ENCODE results near the gene VEPH1.

DNA sequence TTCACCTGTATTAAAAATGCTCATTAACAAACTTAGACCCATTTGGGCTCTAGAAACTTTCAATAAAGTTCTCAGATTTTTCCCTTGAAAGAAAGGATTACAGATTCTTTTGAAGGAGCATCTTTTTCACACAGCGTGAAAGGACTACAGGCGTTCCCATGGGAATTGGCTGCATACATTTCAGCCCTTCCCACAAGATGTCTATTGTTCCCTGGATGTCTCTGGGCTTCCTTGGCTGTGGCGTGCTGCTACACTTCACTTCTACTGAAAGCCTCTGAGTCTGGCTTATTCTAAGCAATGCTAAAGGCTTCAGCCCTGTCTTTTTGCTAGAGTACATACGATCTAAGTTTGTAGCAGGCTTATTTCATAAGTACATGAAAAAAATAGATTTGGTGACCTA is 1.4 kb downstream of the VEPH1 start:
- TF ChIP-seq PHF20 (IDR thresholded peaks at IDR 0.05; ENCODE audit: partially characterized antibody) (no peak), MAFK (IDR thresholded peaks at IDR 0.05; ENCODE audit: low read length) (no peak), NR1H2 (CRISPR knock-in tag; IDR thresholded peaks at IDR 0.05) (no peak), POLR2A (conservative IDR thresholded peaks at IDR 0.05) (no peak), SIN3A (IDR thresholded peaks at IDR 0.05; ENCODE audit: borderline replicate concordance in 2 of 2, control insufficient read depth in 1 of 2, low read depth in 2 of 2, low read length in 2 of 2) (no peak), NR2C2 (CRISPR knock-in tag; IDR thresholded peaks at IDR 0.05) (no peak), NR2C2 (tag; IDR thresholded peaks at IDR 0.05) (no peak), CAMTA2 (CRISPR knock-in tag; conservative IDR thresholded peaks at IDR 0.05) (no peak), GABPA (tag; conservative IDR thresholded peaks at IDR 0.05; ENCODE audit: low read depth) (no peak), RAD21 (CRISPR knock-in tag; conservative IDR thresholded peaks at IDR 0.05 in 1 of 2, IDR thresholded peaks at IDR 0.05 in 1 of 2) (no peak), BCOR (IDR thresholded peaks at IDR 0.05) (no peak)
- TF ChIP-seq, protein P1, sequence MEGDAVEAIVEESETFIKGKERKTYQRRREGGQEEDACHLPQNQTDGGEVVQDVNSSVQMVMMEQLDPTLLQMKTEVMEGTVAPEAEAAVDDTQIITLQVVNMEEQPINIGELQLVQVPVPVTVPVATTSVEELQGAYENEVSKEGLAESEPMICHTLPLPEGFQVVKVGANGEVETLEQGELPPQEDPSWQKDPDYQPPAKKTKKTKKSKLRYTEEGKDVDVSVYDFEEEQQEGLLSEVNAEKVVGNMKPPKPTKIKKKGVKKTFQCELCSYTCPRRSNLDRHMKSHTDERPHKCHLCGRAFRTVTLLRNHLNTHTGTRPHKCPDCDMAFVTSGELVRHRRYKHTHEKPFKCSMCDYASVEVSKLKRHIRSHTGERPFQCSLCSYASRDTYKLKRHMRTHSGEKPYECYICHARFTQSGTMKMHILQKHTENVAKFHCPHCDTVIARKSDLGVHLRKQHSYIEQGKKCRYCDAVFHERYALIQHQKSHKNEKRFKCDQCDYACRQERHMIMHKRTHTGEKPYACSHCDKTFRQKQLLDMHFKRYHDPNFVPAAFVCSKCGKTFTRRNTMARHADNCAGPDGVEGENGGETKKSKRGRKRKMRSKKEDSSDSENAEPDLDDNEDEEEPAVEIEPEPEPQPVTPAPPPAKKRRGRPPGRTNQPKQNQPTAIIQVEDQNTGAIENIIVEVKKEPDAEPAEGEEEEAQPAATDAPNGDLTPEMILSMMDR (IDR thresholded peaks at IDR 0.05 in 2 of 3, conservative IDR thresholded peaks at IDR 0.05 in 1 of 3; ENCODE audit: insufficient read depth in 2 of 3, low read depth in 1 of 3, low read length in 3 of 3): no peak
